GM18505 (cell line): ENCODE measurements around the gene SLC26A1.
"Not testable (repeated sequence)": the region's sequence is repeated elsewhere in the genome, so short reads cannot be mapped to it uniquely, and the experiment has no call there.

Experiments used
- ATAC-seq: cut with Tn5 transposase; IDR thresholded peaks from one replicate; pipeline ENCODE4 v1.9.1; 2021; ENCODE audit not compliant: unreplicated experiment
- POLR2A ChIP-seq: IDR thresholded peaks from 4 replicates; pipeline ENCODE4 v1.6.1; 2011; ENCODE audit warnings: borderline replicate concordance; ENCODE audit not compliant: insufficient read depth, insufficient read length; ENCODE audit errors: extremely low read depth

SLC26A1 gene

DNA sequence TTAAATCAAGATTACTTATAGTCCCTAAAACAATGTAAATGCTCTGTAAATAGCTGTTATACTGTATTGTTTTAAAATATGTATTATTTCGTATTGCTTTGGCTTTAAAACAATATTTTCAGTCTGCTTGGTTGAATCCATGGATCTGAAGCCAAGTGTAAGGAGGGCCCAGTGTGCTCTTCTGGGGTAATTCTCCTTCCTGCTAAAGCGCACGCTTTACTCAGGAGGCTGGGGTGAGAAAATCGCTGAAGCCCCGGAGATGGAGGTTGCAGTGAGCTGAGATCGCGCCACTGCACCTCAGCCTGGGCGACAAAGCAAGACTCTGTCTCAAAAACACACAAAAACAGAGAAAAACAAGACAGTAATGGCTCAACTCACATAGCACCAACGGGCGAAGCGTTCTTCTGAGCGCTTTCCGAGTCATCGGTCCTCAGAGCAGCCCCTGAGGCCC is 6.8 kb downstream of the SLC26A1 start:
- peak; percentile 4 for ATAC-seq
- TF ChIP-seq POLR2A, result no peak

- no peak for ATAC-seq
- no peak for TF ChIP-seq POLR2A
These were observed 7.9 kb downstream of the SLC26A1 start for GRCh38 chr4:985123-985830.

- TF ChIP-seq POLR2A, result no peak
- ATAC-seq, result no peak
These were observed 8.7 kb downstream of the SLC26A1 start for GRCh38 chr4:984336-985054.

DNA sequence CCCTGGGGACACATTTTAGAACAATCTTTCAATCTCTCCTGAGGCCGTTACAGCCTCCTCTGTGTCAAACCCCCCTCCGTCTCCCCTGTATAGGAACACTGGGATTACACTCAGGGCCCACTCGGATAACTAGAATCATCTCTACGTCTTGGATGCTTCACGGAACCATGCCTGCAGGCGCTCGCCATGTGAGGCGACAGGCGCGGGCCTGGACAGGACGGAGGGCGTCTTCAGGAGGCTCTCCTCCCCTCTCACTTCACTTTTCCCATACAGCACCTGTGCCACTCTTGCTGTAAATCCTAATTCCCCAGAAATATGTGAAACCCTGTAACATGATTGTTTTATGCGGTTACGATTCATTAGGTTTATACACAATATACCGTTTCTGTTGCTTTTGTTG is 10.4 kb downstream of the SLC26A1 start:
- ATAC-seq, result no peak
- TF ChIP-seq POLR2A, result no peak

DNA sequence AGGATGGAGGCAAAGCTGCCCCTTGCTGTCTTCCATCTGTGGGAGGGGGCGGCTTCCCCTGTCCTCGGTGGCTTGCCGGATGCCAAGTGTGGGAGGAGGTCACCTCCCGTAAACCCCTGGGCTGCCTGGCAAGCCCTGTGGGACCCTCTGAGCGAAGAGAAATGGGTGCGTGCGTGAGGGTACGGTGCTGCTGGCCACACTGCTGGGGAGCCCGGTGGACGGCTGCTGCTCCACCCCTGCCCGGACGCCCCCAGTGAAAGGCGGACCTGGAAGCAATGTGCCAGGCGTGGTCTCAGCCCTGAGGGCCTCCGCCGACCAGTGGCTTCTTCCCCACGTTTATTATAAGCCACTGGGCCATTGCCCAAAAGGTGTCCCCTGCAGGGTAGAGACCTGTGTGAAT is 10.9 kb downstream of the SLC26A1 start:
- ATAC-seq, result no peak
- no peak for TF ChIP-seq POLR2A

- TF ChIP-seq POLR2A, result no peak
- ATAC-seq, result no peak
These were observed 14.1 kb downstream of the SLC26A1 start for GRCh38 chr4:978957-979701.

- ATAC-seq, result not testable (repeated sequence)
These were observed 17.2 kb downstream of the SLC26A1 start for GRCh38 chr4:976016-976415.

DNA sequence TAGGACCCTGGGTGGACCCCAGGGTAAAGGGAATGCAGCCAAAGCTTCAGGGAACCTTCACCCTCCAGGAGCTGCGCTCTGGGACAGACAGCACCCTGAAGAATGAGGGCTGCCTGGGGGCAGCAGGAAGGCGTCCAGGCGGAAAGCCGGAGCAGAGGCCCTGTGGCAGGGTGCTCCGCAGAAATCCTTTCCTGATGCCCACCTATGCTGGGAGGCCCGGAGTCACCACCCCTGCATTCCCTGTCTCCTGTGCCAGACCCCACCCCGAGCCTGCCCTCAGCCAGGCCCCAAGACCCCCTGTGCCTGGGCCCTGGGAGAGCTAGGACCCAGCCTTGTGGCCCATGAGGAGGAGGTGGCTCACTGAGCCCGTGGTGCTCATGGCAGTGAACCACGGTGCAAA is 18.5 kb downstream of the SLC26A1 start:
- no peak for ATAC-seq
- TF ChIP-seq POLR2A, result no peak

- peak; percentile 72 for ATAC-seq
- TF ChIP-seq POLR2A, result peak; percentile 34
These were observed 19.5 kb downstream of the SLC26A1 start, which contains the start of gene DGKQ for GRCh38 chr4:973431-974397. Gene DGKQ (minus strand): TSS chr4:973569. CDS start chr4:973482, 87 bp downstream.

- peak; percentile 47 for ATAC-seq
- no peak for TF ChIP-seq POLR2A
These were observed 20.4 kb downstream of the SLC26A1 start for GRCh38 chr4:972651-973424.

DNA sequence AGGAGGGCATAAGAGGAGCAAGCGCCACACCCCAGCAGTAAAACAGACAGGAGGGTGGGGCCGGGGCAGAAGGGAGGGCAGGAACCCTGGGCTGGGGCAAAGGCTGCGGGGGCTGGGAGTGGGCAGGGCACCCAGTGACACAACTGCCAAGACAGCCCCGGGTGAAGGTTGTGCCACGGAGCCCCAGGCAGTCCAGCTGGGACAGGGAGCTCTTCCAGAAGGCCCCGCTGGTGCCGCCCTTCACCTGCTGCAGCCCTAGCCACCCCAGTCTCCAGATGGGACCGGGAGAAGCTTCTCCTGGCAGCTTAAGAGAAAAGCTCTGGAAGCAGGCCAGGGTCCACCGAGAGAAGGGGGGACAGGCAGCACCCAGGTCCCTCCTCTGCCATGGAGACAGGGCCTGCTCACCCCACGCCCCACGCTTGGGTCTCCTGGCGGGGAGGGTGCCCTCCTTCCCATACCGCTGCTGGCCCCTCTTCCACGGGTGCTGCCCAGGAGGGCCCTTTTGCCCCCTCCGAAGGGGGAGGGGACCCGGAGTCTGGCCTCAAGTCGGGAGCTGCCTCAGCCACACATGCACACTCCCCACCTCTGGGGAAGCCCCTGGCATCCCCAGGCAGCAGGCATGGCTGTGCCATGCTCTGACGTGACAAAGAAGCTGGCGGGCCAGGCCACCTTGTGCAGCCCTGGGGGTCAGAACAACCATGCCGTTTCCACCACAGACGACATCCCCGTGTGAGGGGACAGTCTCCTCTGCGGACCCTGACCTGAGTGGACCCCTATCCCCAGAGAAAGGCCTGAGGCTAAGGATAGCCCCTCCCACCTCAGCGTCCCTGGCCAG is 21.3 kb downstream of the SLC26A1 start:
- TF ChIP-seq POLR2A, result no peak
- no peak for ATAC-seq
